SW480 (cell line): ENCODE data around the gene GFI1B.
"Not testable (repeated sequence)": the region's sequence is repeated elsewhere in the genome, so short reads cannot be mapped to it uniquely, and the experiment has no call there.

Source experiments
- DNase-seq: peaks from one replicate; pipeline ENCODE4 v3.0.0-alpha.2; 2016; ENCODE audit warnings: low spot score

GFI1B gene

DNA sequence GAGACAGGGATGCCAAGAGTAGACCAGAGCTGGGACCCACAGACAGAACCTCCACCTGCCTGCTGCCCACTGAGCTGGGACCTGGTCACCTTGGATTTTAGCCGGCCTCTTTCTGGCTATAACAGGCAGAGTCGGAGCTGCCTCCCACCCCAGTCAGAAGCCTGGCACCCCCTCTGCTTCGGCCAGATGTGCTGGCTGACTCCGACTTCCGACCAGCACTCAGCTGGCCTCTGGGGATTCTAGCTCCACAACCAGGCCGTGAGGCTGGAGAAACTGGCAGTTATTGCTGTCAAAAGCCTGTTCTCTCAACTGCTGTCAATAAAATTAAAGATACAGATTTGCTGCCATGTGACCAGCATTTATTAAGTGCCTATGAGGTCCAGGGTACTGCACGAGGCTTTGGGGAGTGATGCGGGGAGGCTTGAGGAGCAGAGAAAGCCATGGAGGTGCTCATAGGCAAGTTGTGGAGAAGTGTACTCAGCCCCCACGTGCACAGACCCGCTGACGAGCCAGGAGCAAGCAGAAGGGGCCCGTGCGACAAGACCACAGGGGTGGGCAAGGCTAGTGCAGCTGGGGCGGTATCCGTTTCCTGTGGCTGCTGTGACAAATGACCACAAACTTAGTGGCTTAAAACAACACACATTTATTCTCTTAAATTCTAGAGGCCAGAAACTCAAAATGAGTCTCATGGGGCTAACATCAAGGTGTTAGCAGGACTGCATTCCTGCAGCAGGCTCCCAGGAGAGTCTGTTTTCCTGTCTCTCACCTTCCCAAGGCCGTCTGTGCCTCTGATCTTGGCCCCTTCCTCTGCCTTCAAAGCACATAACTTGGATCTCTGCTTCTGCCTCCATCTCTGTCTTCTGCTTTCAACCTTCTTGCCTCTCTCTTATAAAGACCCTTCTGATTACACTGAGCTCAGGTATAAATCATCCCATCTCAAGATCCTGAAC, 13.1 kb downstream of the GFI1B start:
- DNase-seq, result no peak

DNA sequence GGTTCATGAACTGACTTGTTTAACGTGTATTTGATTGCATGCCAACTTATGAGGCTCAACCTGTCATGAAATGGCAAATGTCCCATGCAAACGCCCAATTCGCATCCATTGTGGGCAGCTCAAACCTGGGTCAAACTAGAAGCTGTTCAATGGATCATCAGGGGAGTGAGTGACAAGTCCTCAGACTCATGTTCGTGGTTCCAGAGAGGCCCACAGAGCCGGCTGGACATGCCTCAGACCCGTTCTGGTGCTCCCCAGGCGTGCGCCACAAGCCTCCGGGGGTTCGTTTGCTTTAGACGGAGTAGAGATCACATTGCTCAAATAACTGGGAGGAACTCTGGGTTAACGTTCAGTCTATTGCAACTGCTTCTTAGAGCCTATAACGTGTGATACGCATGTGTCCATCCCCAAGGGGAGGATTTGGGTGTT, 15.0 kb downstream of the GFI1B start:
- DNase-seq, result no peak

DNA sequence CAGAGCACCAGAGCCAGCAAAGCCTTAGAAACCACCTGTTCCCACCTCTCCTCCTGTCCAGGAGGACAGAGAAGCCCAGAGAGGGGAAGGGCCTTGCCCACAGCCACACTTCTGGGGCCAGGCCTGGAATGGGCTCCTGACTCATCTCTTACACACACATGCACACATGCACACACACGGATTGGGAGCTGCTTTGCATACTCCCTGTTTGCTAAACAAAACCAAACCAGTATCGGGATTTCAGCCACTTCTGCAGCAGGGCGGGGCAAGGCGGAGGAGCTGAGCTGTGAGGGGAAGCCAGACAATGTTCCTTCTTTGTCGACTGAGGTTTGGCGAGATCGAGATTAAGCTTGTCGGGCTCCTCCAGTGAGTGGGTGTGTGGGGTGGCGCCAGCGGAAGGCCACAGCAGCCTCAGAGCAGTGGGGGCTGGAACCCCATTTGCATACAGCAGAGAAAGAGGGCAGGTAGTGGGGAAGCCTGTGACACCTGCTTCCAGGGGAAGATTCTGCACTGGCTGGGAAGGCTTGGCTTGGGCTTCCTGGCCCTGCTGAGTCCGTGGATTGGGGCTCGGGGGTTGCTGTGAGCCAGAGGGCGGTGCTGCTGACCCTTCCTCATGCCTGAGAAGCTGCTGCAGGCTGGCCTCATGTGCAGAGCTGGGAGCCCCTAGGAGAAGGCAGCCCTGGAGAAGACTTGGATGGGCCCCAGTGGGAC, 16.1 kb downstream of the GFI1B start:
- DNase-seq, result peak; percentile 80

DNA sequence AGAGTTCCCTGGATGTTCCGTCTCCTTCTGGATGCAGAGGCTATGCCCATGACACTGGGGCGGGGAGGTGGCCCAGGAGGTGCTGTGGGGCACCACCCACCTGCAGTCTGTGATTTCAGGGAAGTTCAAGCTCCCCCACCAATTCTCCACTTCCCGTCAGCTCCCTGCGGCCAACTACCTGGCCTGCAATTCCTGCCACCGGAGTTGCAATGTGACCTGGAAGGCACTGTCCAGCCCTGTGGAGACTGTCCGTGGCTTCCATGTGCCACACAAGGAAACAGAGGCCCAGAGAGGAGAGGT, 16.6 kb downstream of the GFI1B start:
- no peak for DNase-seq

DNA sequence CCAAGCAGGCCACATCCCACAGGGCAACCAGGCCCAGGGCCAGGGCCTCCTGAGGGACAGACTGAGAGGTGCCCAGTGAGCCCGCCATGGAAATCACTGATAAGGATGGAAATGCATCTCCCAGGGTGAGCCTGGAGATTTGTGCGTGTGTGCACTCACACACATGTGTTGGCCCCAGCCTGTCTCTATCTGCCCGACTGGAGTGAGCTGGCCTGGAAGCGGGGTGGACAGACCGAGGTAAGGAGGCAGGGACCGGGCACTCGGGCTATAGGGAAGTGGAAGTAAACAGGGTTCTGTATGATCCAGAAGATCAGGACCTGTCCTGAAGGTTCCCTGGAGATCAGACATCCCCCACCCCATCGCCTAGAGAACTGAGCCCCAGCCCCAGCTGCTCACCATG, 17.4 kb downstream of the GFI1B start:
- DNase-seq, result no peak

DNA sequence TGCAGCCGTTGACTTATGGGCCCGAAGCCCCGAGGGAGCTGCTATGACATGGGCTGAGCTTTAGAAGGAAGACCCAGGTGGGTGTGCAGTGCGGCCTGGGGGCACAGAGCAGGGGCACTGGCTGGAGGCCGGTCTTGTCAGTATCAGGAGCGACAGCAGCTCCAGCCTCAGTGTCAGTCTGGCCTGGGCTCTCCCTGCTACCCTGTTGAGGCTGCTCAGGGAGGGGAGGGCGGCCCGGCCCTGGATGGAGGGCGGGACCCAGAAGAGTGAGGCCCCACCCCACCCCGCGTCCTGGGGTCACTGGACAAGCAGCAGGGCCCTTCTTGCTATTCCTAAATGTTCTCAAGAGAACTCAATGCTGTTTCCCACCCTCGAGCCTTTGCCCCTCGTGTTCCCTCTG, 18.0 kb downstream of the GFI1B start:
- DNase-seq, result no peak

DNA sequence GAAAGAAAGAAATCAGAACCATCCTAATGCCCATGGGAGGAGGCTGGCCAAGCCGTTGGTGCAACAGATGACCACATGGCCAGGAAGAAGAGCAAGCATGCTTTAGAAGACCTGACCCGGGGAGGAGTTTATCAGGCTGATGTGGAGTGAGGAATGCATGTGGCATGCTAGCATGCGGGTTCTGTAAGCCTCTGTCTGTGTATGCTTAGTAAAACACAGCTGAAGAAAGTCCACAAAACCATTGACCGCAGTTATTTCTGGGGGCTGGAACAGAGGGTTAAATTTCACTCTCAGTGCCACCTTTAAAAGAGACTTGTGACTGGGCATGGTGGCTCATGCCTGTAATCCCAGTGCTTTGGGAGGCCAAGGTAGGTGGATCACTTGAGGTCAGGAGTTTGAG, 19.1 kb downstream of the GFI1B start:
- peak; percentile 97 for DNase-seq

DNA sequence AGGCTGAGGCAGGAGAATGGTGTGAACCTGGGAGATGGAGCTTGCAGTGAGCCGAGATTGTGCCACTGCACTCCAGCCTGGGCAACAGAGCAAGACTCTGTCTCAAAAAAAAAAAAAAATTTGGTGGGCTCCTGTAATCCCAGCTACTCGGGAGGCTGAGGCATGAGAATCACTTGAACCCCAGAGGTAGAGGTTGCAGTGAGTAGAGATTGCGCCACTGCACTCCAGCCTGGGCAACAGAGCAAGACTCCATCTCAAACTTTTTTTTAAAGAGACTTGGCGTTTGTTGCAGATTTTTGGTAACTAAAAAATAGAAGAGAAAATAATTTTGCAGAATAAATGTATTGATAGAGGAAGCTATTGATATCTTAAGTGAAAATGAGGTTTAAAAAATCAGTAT, 19.7 kb downstream of the GFI1B start:
- not testable (repeated sequence) for DNase-seq

DNA sequence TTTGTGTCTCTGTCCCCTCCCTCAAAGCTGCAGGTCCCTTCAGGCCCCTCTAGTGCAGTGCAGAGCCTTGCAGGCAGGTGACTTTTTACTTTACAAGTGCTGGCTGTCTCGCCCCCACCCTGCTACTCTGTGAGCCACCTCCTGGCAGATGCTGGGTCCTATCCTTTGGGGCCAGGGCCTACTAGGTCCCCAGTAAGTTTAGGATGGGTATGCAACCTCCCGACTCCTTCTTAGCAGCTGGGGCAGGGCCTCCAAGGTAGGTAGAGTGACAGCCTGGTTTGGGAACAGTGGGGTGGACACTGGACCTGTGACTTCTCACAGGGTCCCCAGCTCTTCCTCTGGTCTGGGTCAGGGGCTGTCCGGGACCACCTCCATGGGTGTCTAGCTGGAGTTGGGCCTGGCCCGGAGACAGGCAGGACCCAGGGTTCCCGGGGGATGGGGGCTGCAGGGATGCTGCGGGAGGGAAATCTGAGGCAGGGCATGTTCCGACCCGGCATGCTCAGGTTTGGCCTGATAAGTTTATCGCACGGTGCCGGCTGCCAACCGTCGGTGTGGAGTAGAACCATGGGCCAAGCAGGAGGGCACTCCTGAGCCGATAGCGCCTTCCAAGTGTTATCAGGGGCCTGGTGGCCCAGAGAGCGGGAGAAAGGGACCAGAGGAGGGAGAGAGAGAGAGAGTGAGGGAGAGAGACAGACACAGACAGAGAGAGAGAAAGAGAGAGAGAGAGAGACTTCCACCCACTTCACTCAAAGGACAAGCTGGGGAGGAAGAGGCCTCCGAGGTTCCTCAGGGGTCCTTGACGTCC, 20.5 kb downstream of the GFI1B start:
- DNase-seq, result no peak

DNA sequence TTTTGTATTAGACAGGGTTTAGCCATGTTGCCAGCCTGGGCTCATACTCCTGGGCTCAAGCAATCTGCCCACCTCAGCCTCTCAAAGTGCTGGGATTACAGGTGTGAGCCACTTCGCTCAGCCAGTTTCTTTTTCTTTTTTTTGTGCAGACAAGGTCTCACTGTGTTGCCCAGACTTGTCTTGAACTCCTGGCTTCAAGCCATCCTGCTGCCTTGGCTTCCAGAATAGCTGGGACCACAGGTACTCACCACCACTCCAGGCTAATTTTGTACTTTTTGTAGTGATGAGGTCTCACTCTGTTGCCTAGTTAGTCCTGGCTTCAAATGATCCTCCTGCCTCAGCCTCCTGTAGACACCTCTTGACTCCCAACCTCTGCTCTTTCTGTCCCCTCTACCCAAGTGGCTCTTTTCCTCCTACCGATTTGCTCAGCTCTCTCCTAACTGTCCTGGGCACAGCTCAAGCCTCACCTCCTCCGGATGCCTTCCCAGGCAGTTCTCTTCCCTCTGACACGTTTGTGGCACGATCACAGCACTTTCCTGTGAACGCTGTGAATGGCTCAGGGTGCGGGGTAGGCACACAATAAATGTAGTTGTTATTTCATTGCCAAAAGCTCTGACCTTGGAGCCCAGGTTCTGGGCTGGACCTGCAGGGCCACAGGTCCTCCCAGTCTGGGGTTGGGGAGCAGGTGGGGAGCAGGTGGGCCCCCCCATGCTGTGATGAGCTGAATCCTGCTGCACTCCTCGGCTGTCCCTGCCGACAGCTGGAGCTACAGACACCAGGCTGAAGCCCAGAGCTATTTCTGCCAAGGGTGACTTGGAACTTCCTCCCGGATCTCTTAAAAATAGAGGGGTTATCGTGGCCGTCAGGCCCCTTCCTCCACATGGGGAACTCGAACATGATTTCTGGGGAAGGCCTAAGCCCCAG, 23.9 kb downstream of the GFI1B start:
- no peak for DNase-seq

DNA sequence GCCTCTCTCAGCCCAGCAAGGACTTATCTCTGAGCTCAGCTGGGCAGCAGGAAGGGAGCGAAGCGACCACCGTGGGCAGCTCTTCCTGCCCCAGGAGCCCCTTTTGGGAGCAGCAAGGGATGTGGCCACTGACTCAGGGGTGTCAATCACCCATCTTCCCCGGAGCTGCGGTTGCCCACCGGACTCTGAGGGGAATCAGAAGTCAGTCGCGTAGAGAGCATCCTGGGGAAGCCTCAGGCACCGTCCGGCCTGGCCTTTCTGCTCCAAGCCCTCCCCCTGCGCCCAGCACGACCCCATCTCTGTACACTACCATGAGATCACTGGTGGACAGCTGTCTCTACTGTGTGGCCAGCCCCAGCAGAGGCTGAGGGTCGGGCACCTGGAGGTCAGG, 24.6 kb downstream of the GFI1B start:
- no peak for DNase-seq

DNA sequence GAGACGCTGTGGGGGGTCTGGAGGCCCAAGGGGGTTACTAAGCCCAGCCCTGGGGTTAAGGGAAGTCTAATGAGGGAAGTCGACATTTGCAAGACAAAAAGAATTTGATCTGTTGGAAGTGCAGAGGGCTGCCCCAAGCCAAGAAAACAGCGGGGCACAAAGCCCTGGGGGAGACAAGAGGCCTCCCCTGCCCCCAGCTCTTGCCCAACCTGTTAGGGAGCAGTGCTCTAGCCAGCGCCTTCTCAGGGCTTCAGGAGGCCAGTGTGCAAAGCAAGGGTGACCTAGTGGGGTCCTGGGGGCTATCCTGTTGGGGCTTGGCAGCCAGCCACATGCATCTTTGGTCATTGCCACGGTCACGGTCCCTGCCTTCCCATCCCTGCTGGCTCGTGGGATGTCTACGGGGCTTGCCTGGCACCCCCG, 25.2 kb downstream of the GFI1B start:
- DNase-seq, result no peak

DNA sequence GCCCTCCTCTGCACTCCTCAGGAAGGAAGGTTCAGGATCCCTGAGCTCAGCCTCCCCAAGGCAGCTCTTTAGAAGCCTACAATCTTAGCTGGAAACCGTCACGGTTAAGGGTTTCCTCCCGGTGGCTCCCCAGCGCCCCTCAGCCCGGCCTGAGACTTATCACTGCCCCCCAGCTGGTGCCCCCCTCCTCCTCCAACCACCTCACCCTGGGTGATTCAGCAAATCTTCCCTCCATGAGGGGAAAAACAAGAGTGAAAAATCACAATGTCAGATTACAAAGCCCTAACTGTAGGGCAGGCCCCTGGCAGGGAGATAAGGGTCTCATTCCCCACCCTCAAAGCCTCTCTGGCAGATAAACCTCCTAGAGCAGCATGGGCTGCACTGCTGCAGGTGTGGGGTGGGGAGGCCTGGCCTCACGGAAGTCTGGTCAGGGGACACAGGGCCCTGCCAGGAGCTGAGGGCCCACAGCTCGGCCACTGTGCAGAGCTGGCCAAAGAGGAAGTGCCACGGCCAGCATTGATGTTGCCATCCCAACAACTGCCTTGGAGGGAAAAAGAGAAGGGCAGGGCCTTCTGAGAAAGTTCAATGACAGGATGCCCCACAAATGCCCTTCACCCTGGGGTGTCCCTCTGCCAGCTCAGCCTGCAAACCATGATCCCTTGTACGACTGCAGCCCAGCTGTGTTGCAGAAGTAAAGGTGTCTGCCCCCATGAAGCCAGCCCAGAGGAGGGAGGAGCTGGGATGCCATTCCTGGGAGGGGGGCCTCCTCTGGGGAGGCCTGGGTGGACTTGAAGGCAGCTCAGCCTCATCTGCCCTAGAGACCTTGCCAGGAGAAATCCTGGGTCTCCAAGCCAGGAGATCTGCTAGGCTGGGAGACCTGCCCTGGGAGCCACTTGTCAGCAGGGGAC, 25.9 kb downstream of the GFI1B start:
- DNase-seq, result no peak

DNA sequence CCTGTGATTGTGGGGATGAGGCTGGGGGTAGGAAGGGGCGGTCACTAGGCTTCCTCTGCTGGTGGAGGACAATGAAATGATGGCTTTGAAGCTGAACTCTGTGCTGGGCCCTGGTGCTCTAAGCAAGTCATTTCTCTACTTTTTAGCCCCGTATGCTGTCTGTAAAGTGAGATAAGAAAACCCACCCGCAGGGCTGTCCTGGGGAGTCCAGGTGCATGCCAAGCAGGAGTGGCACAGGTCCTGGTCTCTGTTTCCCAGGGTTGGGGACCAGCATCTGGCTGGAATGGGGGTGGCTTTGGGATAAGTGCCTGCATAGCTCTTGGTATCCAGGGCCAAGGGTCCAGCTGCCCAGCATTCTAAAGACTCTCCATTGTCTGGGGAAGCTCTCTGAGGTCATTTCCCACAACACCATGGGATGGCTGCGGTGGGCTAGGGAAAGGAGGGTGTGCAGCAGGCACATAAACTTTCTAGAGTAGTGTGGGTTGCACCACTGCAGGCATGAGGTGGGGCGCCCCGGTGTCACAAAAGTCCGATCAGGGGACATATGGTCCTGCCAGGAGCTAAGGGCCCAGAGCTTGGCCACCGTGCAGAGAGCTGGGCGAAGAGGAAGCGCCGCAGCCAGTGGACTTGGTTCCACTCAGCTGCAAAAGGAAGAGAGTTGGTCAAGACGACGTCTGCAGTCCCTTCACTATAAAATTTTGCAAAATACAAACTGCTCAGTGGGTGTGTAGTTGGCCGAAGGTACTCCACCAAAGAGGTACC, 26.7 kb downstream of the GFI1B start:
- no peak for DNase-seq

DNA sequence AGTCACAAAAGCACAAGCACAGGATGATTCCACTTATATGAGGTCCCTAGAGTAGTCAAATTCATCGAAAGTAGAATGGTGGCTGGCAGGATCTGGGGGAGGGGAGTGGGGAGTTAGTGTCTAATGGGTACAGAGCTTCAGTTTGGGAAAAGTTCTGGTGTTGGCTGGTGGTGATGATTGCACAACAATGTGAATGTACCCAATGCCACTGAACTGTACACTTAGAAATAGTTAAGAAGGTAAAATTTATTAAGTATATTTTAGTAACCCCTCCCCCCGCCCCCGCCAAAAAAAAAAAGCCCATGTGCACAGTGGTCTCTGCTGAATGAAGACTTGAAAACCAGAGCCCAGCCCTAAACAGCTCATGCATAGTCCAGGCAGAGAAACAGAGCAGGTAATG, 27.5 kb downstream of the GFI1B start:
- DNase-seq, result no peak

DNA sequence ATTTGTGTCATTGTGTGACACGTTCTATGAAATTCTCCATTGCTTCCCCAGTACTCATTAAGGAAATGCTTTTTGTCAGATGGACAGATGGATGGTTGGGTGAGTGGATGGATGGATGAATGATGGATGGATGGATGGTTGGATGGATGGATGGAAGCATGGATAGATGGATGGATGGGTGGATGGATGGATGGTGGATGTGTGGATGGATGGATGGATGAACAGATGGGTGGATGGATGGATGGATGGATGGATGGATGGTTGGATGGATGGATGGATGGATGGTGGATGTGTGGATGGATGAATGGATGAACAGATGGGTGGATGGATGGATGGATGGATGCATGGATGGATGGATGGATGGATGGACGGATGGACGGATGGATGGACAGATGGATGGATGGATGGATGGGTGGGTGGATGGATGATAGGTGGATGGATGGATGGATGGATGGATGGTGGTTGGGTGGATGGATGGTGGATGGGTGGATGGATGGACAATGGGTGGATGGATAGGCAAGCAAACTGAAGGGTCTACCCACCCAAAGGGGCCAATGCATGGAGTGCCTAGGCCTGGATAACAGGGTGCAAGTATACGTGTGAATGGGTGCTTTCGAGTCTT, 28.3 kb downstream of the GFI1B start:
- DNase-seq, result no peak

DNA sequence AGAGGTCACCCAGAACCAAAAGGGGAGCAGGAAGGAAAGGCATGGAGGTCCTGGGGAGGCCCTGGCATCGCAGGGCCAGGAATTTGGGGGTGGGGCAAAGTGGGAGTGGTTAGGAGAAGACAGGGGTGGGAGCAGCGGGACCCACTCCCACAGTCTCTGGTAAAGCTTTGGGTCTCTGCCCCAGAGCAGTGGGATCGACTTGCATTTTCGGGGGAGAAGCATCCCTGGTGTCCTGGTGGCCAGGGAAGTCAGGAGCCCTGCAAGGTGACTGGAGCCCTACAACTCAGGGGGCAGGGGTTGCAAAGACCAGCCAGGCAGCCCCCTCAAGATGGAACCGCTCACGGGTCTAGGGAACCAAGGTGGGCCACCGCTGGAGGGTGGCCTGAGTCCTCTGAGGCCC, 29.9 kb downstream of the GFI1B start:
- no peak for DNase-seq

DNA sequence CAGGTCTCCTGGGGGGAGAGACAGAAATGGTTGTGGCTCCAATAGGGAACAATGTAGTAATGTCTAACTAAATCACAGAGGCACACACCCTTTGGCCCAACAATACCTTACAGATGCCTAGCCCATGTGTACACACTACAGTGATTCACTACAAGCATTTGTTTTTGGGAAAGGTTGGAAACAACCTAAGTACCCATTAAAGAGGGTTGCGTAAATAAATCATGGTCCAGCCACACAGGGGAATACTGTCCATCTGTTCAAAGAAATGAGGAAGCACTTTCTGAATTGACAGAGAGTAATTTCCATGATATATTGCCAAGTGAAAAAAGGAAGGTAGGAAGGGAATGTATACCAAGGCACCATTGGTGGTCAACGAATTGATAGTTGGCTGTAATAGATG, 30.3 kb downstream of the GFI1B start:
- DNase-seq, result no peak

DNA sequence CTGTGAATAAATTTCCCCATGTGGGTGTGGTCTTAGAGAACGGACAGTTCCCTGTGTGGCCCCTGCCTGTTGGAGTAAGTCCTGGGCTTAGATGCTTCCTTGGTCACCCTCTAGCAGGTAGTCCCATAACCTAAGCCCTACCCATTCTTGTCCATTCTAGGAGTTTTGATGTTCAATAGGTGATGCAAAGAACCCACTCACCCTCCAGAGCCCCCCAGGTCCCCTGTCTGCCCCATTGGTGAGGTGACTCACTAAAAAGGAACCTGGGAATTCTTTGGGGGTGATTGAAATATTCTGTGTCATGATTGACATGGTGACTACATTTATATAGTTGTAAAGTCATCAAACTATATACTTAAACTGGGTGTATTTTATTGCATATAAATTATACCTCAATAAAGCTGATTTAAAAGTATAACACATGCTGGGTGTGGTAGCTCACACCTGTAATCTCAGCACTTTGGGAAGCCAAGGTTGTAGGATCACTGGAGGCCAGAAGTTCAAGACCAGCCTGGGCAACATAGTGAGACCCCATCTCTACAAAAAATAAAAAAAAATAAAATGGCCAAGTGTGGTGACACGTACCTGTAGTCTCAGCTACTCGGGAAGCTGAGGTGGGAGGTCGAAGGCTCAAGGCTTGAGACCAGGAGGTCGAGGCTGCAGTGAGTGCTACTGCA, 31.6 kb downstream of the GFI1B start:
- DNase-seq, result no peak
